ENCODE data around the gene SUSD4. TPM values are rescaled to one million over a fixed set of nuclear protein-coding genes. Genes with fewer than 3 reads are reported as not detected.

SUSD4 gene
- total and polyA plus RNA-seq, 2 of the 4 experiments (the other 2 are of a cell fraction), result 1.8 to 2.7 TPM

DNA sequence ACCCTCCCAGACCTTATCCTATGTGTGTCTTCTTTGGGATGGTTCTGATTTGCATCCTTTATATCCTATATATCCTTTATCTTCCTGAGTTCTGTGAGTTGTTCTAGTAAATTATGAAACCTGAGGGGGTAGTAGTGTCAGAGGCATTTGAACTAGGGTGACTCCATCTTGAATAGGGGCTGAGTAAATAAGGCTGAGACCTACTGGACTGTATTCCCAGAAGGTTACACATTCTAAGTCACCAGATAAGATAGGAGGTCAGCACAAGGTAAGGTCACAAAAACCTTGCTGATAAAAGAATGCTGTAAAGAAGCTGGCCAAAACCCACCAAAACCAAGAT lies 50.6 kb downstream of the SUSD4 start:
- ChIA-PET CTCF (no interaction called here), POLR2A (ENCODE audit: unreplicated experiment) (no interaction called here)
- H3K4me1 ChIP-seq (ENCODE audit: control insufficient read depth, insufficient read depth, low read length), result no peaks in the 10 kb centered on the region
- H3K56ac ChIP-seq (ENCODE audit: extremely low read depth, insufficient read depth, low read length), result no peak overlapping the region
- H3K9me1 ChIP-seq (ENCODE audit: insufficient read depth, low read length), result no peaks in the 10 kb centered on the region
- no peak overlapping the region for H2AFZ ChIP-seq (replicated peaks; ENCODE audit: low read length, poor library complexity)
- H2AK5ac ChIP-seq (ENCODE audit: low read depth, low read length), result no peak overlapping the region
- H2BK20ac ChIP-seq (ENCODE audit: low read depth, low read length), result no peak overlapping the region
- no peak overlapping the region for H2AK9ac ChIP-seq (replicated peaks; ENCODE audit: low read depth, low read length, poor library complexity)
- no peak for ATAC-seq (ENCODE audit: low read depth)
- TF ChIP-seq POLR2A (IDR thresholded peaks at IDR 0.05; ENCODE audit: low read depth, low read length) (no peak), RCOR1 (IDR thresholded peaks at IDR 0.05; ENCODE audit: insufficient replicate concordance, low read length) (no peak), MAFK (IDR thresholded peaks at IDR 0.05; ENCODE audit: low read depth, low read length) (no peak), CHD1 (IDR thresholded peaks at IDR 0.05; ENCODE audit: low read depth, low read length) (no peak), RFX5 (IDR thresholded peaks at IDR 0.05; ENCODE audit: low read depth, low read length) (no peak)
- H3K4ac ChIP-seq (ENCODE audit: low read depth, low read length), result no peak overlapping the region
- H3K79me1 ChIP-seq (ENCODE audit: low read depth in 1 of 2, low read length in 2 of 2), result no peaks in the 10 kb centered on the region
- H2BK15ac ChIP-seq (ENCODE audit: low read depth, low read length), result no peak overlapping the region
- DNase-seq, result no peak
- no peak overlapping the region for H3K4me3 ChIP-seq (ENCODE audit: insufficient read depth, low read depth, low read length)
- no peak overlapping the region for H4K8ac ChIP-seq (ENCODE audit: low read depth in 2 of 2, low read length in 2 of 2)
- H3K4me2 ChIP-seq (ENCODE audit: low read depth, low read length), result no peak overlapping the region
- H3K18ac ChIP-seq (ENCODE audit: low read depth, low read length), result no peak overlapping the region
- H2BK5ac ChIP-seq (ENCODE audit: low read depth, low read length, poor library complexity, severe bottlenecking), result no peak overlapping the region
- no peaks in the 10 kb centered on the region for H3K36me3 ChIP-seq (ENCODE audit: control insufficient read depth, insufficient read depth, low read length)
- H4K5ac ChIP-seq (ENCODE audit: low read depth, low read length), result no peak overlapping the region
- H3K9me3 ChIP-seq (ENCODE audit: control insufficient read depth, insufficient read depth, low read length), result no peaks in the 10 kb centered on the region
- H3K14ac ChIP-seq (replicated peaks; ENCODE audit: low read depth, low read length), result no peak overlapping the region
- no peak overlapping the region for H3K23ac ChIP-seq (ENCODE audit: low read depth, low read length)
- H3K27ac ChIP-seq (ENCODE audit: insufficient read depth, low read length), result no peak overlapping the region
- no peak overlapping the region for H2BK120ac ChIP-seq (ENCODE audit: low read depth, low read length)
- intact Hi-C loops (cut with micrococcal nuclease) (no loop called here), in situ Hi-C loops (cut with MboI; ENCODE audit: low sequenced_read_pairs) (no loop called here), dilution Hi-C loops (cut with HindIII; ENCODE audit: low sequenced_read_pairs, unreplicated experiment) (no loop called here)
- no peak overlapping the region for H4K91ac ChIP-seq (ENCODE audit: insufficient read depth, low read depth, low read length)
- no peaks in the 10 kb centered on the region for H4K20me1 ChIP-seq (ENCODE audit: insufficient read depth, low read length)
- H3K9ac ChIP-seq (ENCODE audit: low read depth, low read length), result no peak overlapping the region
- BruUV-seq (replicated peaks), result no TSS peak
- no peaks in the 10 kb centered on the region for H3K27me3 ChIP-seq (ENCODE audit: control insufficient read depth, insufficient read depth, low read length)
